Trophoblast cell (in vitro differentiated cells and primary cell): ENCODE data around the gene AP5M1.
"Not testable (repeated sequence)": the region's sequence is repeated elsewhere in the genome, so short reads cannot be mapped to it uniquely, and the experiment has no call there.

ENCODE experiments used
- DNase-seq, 2 donors: peaks; one replicate each; pipeline ENCODE4 v3.0.0-alpha.2; 2016
- H2AFZ ChIP-seq: 2 replicates; pipeline ENCODE4 v1.6.1; 2013; ENCODE audit warnings: low read length, moderate library complexity, mild to moderate bottlenecking; ENCODE audit not compliant: insufficient read depth, poor library complexity
- H2AK5ac ChIP-seq: 2 replicates; pipeline ENCODE4 v1.6.1; 2013; ENCODE audit warnings: mild to moderate bottlenecking, low read length
- H2BK120ac ChIP-seq: 2 replicates; pipeline ENCODE4 v1.6.1; 2013; ENCODE audit warnings: low read length, mild to moderate bottlenecking, moderate library complexity; ENCODE audit not compliant: insufficient read depth, poor library complexity
- H2BK12ac ChIP-seq: 2 replicates; pipeline ENCODE4 v1.6.1; 2013; ENCODE audit warnings: mild to moderate bottlenecking, low read length, moderate library complexity
- H2BK5ac ChIP-seq: 2 replicates; pipeline ENCODE4 v1.6.1; 2013; ENCODE audit warnings: low read length, low read depth, moderate library complexity, mild to moderate bottlenecking; ENCODE audit not compliant: poor library complexity
- H3K14ac ChIP-seq: 2 replicates; pipeline ENCODE4 v1.6.1; 2013; ENCODE audit warnings: mild to moderate bottlenecking, low read length
- H3K18ac ChIP-seq: 2 replicates; pipeline ENCODE4 v1.6.1; 2013; ENCODE audit warnings: mild to moderate bottlenecking, low read length
- H3K23ac ChIP-seq: 2 replicates; pipeline ENCODE4 v1.6.1; 2013; ENCODE audit warnings: low read length
- H3K27ac ChIP-seq: 2 replicates; pipeline ENCODE4 v1.5.1; 2013; ENCODE audit warnings: low read depth, mild to moderate bottlenecking, inconsistent platforms, low read length, moderate library complexity
- H3K27me3 ChIP-seq: 2 replicates; pipeline ENCODE4 v1.6.1; 2013; ENCODE audit warnings: inconsistent platforms, mild to moderate bottlenecking, low read length, moderate library complexity; ENCODE audit not compliant: insufficient read depth
- H3K36me3 ChIP-seq, 2 experiments: 1 replicate in 1 of 2; 2 replicates in 1 of 2; pipeline ENCODE4 v1.6.1; 2013; ENCODE audit warnings: low read length in 2 of 2, mild to moderate bottlenecking in 2 of 2, moderate library complexity in 1 of 2; ENCODE audit not compliant: insufficient read depth in 2 of 2, control insufficient read depth in 1 of 2
- H3K4ac ChIP-seq: 2 replicates; pipeline ENCODE4 v1.6.1; 2013; ENCODE audit warnings: low read depth, mild to moderate bottlenecking, low read length, moderate library complexity
- H3K4me1 ChIP-seq, 2 experiments: 1 replicate in 1 of 2; 2 replicates in 1 of 2; pipeline ENCODE4 v1.6.1; 2013; ENCODE audit warnings: low read length in 2 of 2, mild to moderate bottlenecking in 2 of 2, moderate library complexity in 1 of 2; ENCODE audit not compliant: insufficient read depth in 2 of 2, control insufficient read depth in 1 of 2
- H3K4me2 ChIP-seq: 2 replicates; pipeline ENCODE4 v1.6.1; 2013; ENCODE audit warnings: inconsistent platforms, mild to moderate bottlenecking, low read length, moderate library complexity
- H3K4me3 ChIP-seq: 2 replicates; pipeline ENCODE4 v1.5.1; 2013; ENCODE audit warnings: mild to moderate bottlenecking, low read depth, low read length, inconsistent platforms
- H3K79me1 ChIP-seq: one replicate; pipeline ENCODE4 v1.6.1; 2013; ENCODE audit warnings: low read length
- H3K79me2 ChIP-seq: 2 replicates; pipeline ENCODE4 v1.6.1; 2013; ENCODE audit warnings: low read length, mild to moderate bottlenecking; ENCODE audit not compliant: control insufficient read depth, insufficient read depth, poor library complexity
- H3K9ac ChIP-seq: 2 replicates; pipeline ENCODE4 v1.6.1; 2013; ENCODE audit warnings: mild to moderate bottlenecking, low read length
- H3K9me3 ChIP-seq: 2 replicates; pipeline ENCODE4 v1.6.1; 2013; ENCODE audit warnings: low read depth, mild to moderate bottlenecking, control low read depth, inconsistent platforms, low read length; ENCODE audit not compliant: insufficient read depth
- H4K12ac ChIP-seq: 2 replicates; pipeline ENCODE4 v1.6.1; 2013; ENCODE audit warnings: low read depth, mild to moderate bottlenecking, low read length, moderate library complexity
- H4K8ac ChIP-seq: 2 replicates; pipeline ENCODE4 v1.6.1; 2013; ENCODE audit warnings: low read depth, mild to moderate bottlenecking, low read length, moderate library complexity
- H4K91ac ChIP-seq: one replicate; pipeline ENCODE4 v1.6.1; 2013; ENCODE audit warnings: low read depth, mild to moderate bottlenecking, low read length, moderate library complexity
- WGBS: extraction: QIAGEN DNeasy Blood & Tissue Kit; methylation state at CpG from one replicate; pipeline ENCODE4 v1.1.7; 2013; ENCODE audit warnings: missing lambda C conversion rate; ENCODE audit not compliant: insufficient read length, insufficient coverage; ENCODE audit errors: extremely low coverage; 5-methylcytosine and 5-hydroxymethylcytosine counted together

AP5M1 gene

GRCh38 chr14:57343545-57344297, 75.0 kb downstream of the AP5M1 start:
- not testable (repeated sequence) for H3K9ac ChIP-seq, H2BK5ac ChIP-seq, H2BK12ac ChIP-seq, DNase-seq, H3K14ac ChIP-seq, H2BK120ac ChIP-seq, H3K18ac ChIP-seq, H3K4ac ChIP-seq, H3K4me1 ChIP-seq, H3K79me1 ChIP-seq, H3K4me2 ChIP-seq, H3K9me3 ChIP-seq, H3K4me3 ChIP-seq, H2AFZ ChIP-seq, H2AK5ac ChIP-seq, H3K79me2 ChIP-seq, H3K36me3 ChIP-seq, H4K12ac ChIP-seq, H3K23ac ChIP-seq, H3K27me3 ChIP-seq, H3K27ac ChIP-seq
- WGBS, result no CpG with 5 or more reads among the region's 34 CpGs
- Histone ChIP-seq H4K91ac (peak overlapping the region; percentile 2), H4K8ac (peak overlapping the region; percentile 10)

DNA sequence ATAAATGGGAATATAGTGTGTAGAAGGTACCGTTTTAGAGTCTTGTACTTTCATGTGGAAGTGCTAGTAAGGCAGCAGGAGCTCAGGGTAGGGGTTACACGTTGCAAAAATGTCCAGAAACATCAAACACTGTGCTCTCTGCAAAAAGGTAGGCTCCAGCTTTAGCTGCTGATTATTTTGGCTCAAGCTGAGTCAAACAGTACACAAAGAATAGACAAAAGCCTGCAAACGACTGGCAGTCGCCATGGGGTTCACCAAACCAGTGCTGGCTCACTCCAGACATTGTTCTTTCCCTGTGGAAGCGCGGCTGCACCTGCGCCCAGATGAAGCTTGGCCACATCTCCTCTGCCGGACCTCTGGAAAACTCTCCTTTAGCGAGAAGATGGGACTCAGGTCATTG, 76.3 kb downstream of the AP5M1 start:
- Histone ChIP-seq H2AFZ (no peak overlapping the region), H3K9ac (no peak overlapping the region), H2BK12ac (no peak overlapping the region), H3K4me2 (no peak overlapping the region), H4K91ac (no peak overlapping the region), H3K4me1 (no peaks in the 10 kb centered on the region), H3K27ac (no peak overlapping the region), H2BK5ac (no peak overlapping the region), H4K12ac (no peak overlapping the region), H3K4ac (no peak overlapping the region), H3K23ac (no peak overlapping the region), H3K4me3 (no peak overlapping the region), H3K79me1 (no peaks in the 10 kb centered on the region), H3K18ac (no peak overlapping the region), H3K9me3 (no peaks in the 10 kb centered on the region), H2AK5ac (no peak overlapping the region), H3K27me3 (no peaks in the 10 kb centered on the region), H4K8ac (peak overlapping the region; percentile 10), H3K14ac (no peak overlapping the region), H2BK120ac (no peak overlapping the region), H3K79me2 (no peaks in the 10 kb centered on the region), H3K36me3 (no peaks in the 10 kb centered on the region)
- DNase-seq, result no peak
- WGBS, result no CpG with 5 or more reads among the region's 9 CpGs

GRCh38 chr14:57346741-57347140, 78.0 kb downstream of the AP5M1 start:
- H3K4ac ChIP-seq, result no peak overlapping the region
- no peak overlapping the region for H2AK5ac ChIP-seq
- H3K23ac ChIP-seq, result no peak overlapping the region
- H3K79me2 ChIP-seq, result no peaks in the 10 kb centered on the region
- no peak overlapping the region for H3K14ac ChIP-seq
- H3K27ac ChIP-seq, result no peak overlapping the region
- H3K9me3 ChIP-seq, result no peaks in the 10 kb centered on the region
- H3K79me1 ChIP-seq, result no peaks in the 10 kb centered on the region
- no peak overlapping the region for H2BK120ac ChIP-seq
- no peak overlapping the region for H3K18ac ChIP-seq
- H3K4me3 ChIP-seq, result no peak overlapping the region
- H4K12ac ChIP-seq, result no peak overlapping the region
- no peaks in the 10 kb centered on the region for H3K4me1 ChIP-seq
- DNase-seq, result no peak
- H2BK5ac ChIP-seq, result no peak overlapping the region
- no peak overlapping the region for H2AFZ ChIP-seq
- H3K27me3 ChIP-seq, result no peaks in the 10 kb centered on the region
- H4K8ac ChIP-seq, result no peak overlapping the region
- no peak overlapping the region for H2BK12ac ChIP-seq
- no CpG with 5 or more reads among the region's 2 CpGs for WGBS
- H3K9ac ChIP-seq, result no peak overlapping the region
- no peak overlapping the region for H3K4me2 ChIP-seq
- H4K91ac ChIP-seq, result no peak overlapping the region
- no peaks in the 10 kb centered on the region for H3K36me3 ChIP-seq
